Measurements from ENCODE around the gene PPP1R16B. TPM values are rescaled to one million over a fixed set of nuclear protein-coding genes. Genes with fewer than 3 reads are reported as not detected.

Gene PPP1R16B
- 10 to 100 TPM in 2 of 6 donors, 1 to 10 TPM in 4; 7.4 to 16.8 (median 8.8) TPM for total RNA-seq

DNA sequence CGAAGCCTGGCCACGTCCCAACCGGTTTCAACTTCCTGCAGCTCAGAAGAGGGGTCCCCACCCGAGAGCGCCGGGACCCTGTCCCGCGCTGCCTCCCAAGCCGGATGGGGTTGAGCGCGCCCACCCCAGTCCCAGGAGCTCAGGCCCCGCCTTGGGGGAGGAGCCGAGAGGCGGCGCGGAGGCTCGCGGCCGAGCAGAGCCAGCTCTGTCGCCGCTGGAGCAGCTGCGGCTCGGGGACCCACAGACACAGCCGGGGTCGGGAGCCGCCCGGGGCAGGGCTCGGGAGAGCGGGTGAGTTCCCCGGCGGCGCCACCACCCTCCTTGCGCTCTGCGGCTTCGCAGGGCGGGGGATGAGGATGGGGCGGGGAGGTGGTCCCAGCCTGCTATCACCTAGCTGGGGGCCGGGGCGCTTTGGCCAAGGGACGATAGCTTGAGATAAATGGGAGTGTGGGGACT lies at the start of gene PPP1R16B:
Gene PPP1R16B, plus strand, starts transcription at position 196 of the 456 bp plus-strand sequence. CDS start 30,229 bp downstream, outside the sequence.
- ATAC-seq (ENCODE audit: low FRiP score in 2 of 2) (peak; percentile 52 to 73), DNase-seq (peak; percentile 53 to 93)
- H3K4me3 ChIP-seq: peak within 1 kb of the TSS; percentile 59 to 71 (median 62)
- H3K4me1 ChIP-seq: peaks cover 32 to 41% (median 35%) of the 10 kb centered on the region in 4 donors
- no peaks in the 10 kb centered on the region for H3K36me3 ChIP-seq
- 7% methylated on average over 11 of the region's 40 CpGs; no CpG with 5 or more reads in 1 of the 2 donors for WGBS, 2 donors
- peak in 1 of 2 donors; percentile 41 for TF ChIP-seq POLR2AphosphoS5 (IDR thresholded peaks at IDR 0.05)
- TF ChIP-seq, protein P1, sequence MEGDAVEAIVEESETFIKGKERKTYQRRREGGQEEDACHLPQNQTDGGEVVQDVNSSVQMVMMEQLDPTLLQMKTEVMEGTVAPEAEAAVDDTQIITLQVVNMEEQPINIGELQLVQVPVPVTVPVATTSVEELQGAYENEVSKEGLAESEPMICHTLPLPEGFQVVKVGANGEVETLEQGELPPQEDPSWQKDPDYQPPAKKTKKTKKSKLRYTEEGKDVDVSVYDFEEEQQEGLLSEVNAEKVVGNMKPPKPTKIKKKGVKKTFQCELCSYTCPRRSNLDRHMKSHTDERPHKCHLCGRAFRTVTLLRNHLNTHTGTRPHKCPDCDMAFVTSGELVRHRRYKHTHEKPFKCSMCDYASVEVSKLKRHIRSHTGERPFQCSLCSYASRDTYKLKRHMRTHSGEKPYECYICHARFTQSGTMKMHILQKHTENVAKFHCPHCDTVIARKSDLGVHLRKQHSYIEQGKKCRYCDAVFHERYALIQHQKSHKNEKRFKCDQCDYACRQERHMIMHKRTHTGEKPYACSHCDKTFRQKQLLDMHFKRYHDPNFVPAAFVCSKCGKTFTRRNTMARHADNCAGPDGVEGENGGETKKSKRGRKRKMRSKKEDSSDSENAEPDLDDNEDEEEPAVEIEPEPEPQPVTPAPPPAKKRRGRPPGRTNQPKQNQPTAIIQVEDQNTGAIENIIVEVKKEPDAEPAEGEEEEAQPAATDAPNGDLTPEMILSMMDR (IDR thresholded peaks at IDR 0.05): no peak
- TF ChIP-seq EP300 (IDR thresholded peaks at IDR 0.05): no peak
- peak in 3 of 4 donors; percentile 39 to 71 (median 53) for TF ChIP-seq POLR2A (IDR thresholded peaks at IDR 0.05)
- H3K9me3 ChIP-seq: no peaks in the 10 kb centered on the region
- peak within 1 kb of the TSS; percentile 81 to 90 (median 84) for H3K27ac ChIP-seq
- peaks cover 0 to 20% (median 14%) of the 10 kb centered on the region in 4 donors for H3K27me3 ChIP-seq

DNA sequence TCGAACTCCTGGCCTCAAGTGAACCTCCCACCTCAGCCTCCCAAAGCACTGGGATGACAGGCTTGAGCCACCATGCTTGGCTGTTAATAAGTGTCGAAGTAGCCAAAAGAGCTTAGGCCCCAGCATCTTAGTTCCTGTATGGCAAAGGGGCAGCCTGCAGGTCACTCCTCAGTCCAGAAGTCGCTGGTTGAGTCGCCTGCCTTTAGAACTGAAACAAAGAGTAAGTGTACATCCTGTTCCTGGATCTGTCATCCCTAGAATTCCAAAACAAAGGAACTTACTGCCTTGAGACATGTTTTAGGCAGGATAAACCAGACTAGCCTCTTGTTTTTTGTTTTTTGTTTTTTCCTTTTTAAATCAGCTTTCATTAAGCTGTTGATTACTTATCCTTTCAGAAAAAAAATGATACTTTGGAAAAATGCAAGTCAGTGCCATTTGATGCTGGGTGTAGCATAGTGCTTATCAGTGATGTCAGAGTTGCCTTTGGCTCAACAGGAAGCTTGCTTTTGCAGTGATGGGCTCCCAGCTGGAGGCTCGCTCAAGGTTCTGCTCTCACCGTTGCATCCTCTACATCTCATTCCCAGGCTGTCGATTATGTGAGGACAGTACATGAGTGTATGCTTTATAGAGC lies 48.2 kb upstream of the PPP1R16B start:
- peak overlapping the region in 3 of 4 donors; percentile 5 to 63 (median 13) for H3K27ac ChIP-seq
- H3K27me3 ChIP-seq: no peaks in the 10 kb centered on the region
- WGBS, 2 donors: 72 to 74% methylated on average over 7 of the region's 7 CpGs
- DNase-seq (no peak), ATAC-seq (ENCODE audit: low FRiP score in 2 of 2) (no peak)
- no peaks in the 10 kb centered on the region for H3K9me3 ChIP-seq
- H3K36me3 ChIP-seq: peaks cover 14 to 92% (median 55%) of the 10 kb centered on the region in 4 donors
- H3K4me1 ChIP-seq: no peaks in the 10 kb centered on the region
- TF ChIP-seq EP300 (IDR thresholded peaks at IDR 0.05) (peak in 1 of 4 donors; percentile 9), POLR2A (IDR thresholded peaks at IDR 0.05) (no peak)
- no peak overlapping the region for H3K4me3 ChIP-seq

DNA sequence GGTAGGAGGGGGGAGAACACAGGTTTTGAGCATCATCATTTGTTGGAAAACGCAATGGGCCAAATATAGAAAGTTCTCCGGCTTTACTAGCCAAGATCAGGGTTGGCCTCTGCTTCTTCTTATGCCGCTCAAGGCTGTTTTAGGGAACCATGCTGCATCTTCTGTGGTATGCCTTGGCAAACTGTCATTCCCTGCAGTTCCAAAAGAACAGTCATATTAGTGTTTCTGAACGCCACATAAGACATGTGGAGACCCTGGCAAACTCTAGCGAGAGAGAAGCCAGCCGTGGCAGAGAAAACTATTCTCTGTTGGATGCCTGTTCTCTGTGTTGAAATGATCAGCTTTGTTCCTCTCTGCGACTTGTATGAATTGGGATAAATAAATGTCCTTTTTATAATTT lies 46.4 kb upstream of the PPP1R16B start:
- no peak for ATAC-seq (ENCODE audit: low FRiP score in 2 of 2)
- no peaks in the 10 kb centered on the region for H3K27me3 ChIP-seq
- DNase-seq: no peak
- H3K36me3 ChIP-seq: peaks cover 14 to 100% (median 72%) of the 10 kb centered on the region in 4 donors
- H3K4me3 ChIP-seq: no peak overlapping the region
- WGBS, 2 donors: 88 to 99% methylated on average over 7 of the region's 7 CpGs
- H3K27ac ChIP-seq: no peak overlapping the region
- H3K9me3 ChIP-seq: no peaks in the 10 kb centered on the region
- H3K4me1 ChIP-seq: no peaks in the 10 kb centered on the region
- TF ChIP-seq, protein P1 (IDR thresholded peaks at IDR 0.05): no peak
- TF ChIP-seq POLR2AphosphoS5 (IDR thresholded peaks at IDR 0.05) (no peak), POLR2A (IDR thresholded peaks at IDR 0.05) (no peak), EP300 (IDR thresholded peaks at IDR 0.05) (no peak)

DNA sequence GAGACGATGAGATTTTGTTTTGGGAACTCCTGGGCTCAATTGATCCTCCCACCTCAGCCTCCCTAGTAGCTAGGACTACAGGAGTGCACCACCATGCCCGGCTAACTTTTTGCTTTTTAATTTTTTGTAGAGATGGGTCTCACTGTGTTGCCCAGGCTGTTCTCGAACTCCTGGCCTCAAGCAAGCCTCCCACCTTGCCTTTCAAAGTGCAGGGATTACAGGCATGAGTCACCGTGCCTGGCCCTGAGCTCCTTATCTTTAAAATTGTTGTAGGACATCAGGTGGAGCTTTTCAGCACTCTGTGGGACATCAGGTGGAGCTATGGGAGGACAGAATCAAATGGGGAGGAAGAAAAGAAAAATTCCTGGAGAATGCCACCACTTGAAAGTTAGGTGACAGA lies 44.5 kb upstream of the PPP1R16B start:
- TF ChIP-seq, protein P1 (IDR thresholded peaks at IDR 0.05): no peak
- WGBS, 2 donors: 93 to 96% methylated on average over 4 of the region's 4 CpGs
- Histone ChIP-seq H3K36me3 (peaks cover 11 to 100% (median 72%) of the 10 kb centered on the region in 4 donors), H3K27me3 (no peaks in the 10 kb centered on the region), H3K4me1 (no peaks in the 10 kb centered on the region), H3K27ac (no peak overlapping the region), H3K4me3 (no peak overlapping the region), H3K9me3 (no peaks in the 10 kb centered on the region)
- DNase-seq: no peak
- no peak for ATAC-seq (ENCODE audit: low FRiP score in 2 of 2)

DNA sequence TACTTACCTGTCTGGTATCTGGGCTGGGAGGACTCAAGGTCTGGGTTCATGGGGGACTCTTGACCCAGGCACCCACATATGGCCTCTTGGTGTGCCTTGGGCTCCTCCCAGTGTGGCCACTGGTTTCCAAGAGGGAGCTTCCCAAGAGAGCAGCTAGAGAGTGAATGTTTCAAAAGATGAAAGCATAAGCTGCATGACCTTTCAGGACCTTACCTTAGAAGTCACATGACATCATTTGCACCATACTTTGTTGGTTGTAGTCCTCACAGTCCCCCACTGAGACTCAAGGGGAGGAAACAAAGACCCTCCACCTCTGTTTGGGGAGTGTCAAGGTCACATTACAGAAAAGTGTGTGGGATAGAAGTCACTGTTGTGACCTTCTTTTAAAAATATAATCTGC lies 43.3 kb upstream of the PPP1R16B start:
- no peak for DNase-seq

More for the DNA sequence above, 43.3 kb upstream of the PPP1R16B start:
- H3K36me3 ChIP-seq: peaks cover 11 to 100% (median 74%) of the 10 kb centered on the region in 4 donors
- no peak overlapping the region for H3K4me3 ChIP-seq
- H3K9me3 ChIP-seq: no peaks in the 10 kb centered on the region
- no peaks in the 10 kb centered on the region for H3K4me1 ChIP-seq
- no peaks in the 10 kb centered on the region for H3K27me3 ChIP-seq
- ATAC-seq (ENCODE audit: low FRiP score in 2 of 2): no peak
- no peak for TF ChIP-seq POLR2AphosphoS5 (IDR thresholded peaks at IDR 0.05)
- no peak for TF ChIP-seq EP300 (IDR thresholded peaks at IDR 0.05)
- TF ChIP-seq, protein P1 (IDR thresholded peaks at IDR 0.05): no peak
- no peak for TF ChIP-seq POLR2A (IDR thresholded peaks at IDR 0.05)
- H3K27ac ChIP-seq: no peak overlapping the region

Measured in upper lobe of left lung (tissue), 6 donors.